A549 (cell line): Measurements from ENCODE around the gene APRT. TPM values are rescaled to one million over a fixed set of nuclear protein-coding genes. Genes with fewer than 3 reads are reported as not detected.

Source experiments
- ATAC-seq, 2 experiments: fragments of 200-7000 bp in 1 of 2; fragments of >200 bp in 1 of 2; cut with Nextera tagmentation in 1 of 2; cut with Tn5 transposase in 1 of 2; 3 replicates each; pipeline versions ENCODE4 v1.8.0 to v1.9.1; 2018 to 2020; ENCODE audit warnings: mild to moderate bottlenecking in 1 of 2, moderate library complexity in 1 of 2
- CTCF ChIA-PET: fragments of 300-600 bp; sonication (Branson Sonifier 250); formaldehyde crosslinking; extraction: SDS; loops from one replicate; lab custom pipeline; 2021; ENCODE audit warnings: antibody characterized with exemption, inconsistent platforms; lab: Yijun Ruan, JAX
- POLR2A ChIA-PET: fragments of 350-600 bp; formaldehyde crosslinking; extraction: SDS; loops from one replicate; lab custom pipeline; 2021; ENCODE audit warnings: antibody characterized with exemption, inconsistent platforms; lab: Yijun Ruan, JAX
- DNase-seq, 2 experiments: peaks; one replicate each; pipeline versions ENCODE4 v3.0.0 to v3.0.0-alpha.2; 2011 to 2016; ENCODE audit warnings: low read depth in 1 of 2, low spot score in 1 of 2
- FAIRE-seq: peaks from 2 replicates; lab custom pipeline; 2011; peaks lifted over from hg19 to GRCh38; lab: Jason Lieb, UNC
- H3K27ac ChIP-seq, 2 experiments: fragments of >200 bp; sonication (Bioruptor Twin); formaldehyde crosslinking; 3 replicates each; pipeline ENCODE4 v1.5.1; 2016 to 2017
- H3K4me1 ChIP-seq: fragments of >200 bp; sonication (Bioruptor Twin); formaldehyde crosslinking; 3 replicates; pipeline ENCODE4 v1.6.1; 2016
- H3K4me2 ChIP-seq: fragments of >200 bp; sonication (Bioruptor Twin); formaldehyde crosslinking; 3 replicates; pipeline ENCODE4 v1.6.1; 2016
- H3K4me3 ChIP-seq: fragments of >200 bp; sonication (Bioruptor Twin); formaldehyde crosslinking; 3 replicates; pipeline ENCODE4 v1.5.1; 2016
- H3K9me3 ChIP-seq: fragments of >200 bp; sonication (Bioruptor Twin); formaldehyde crosslinking; 3 replicates; pipeline ENCODE4 v1.6.1; 2016
- CBX8 ChIP-seq: fragments of 200-600 bp; sonication (generic); IDR thresholded peaks from 2 replicates; pipeline ENCODE4 v1.6.1; 2016
- CHD2 ChIP-seq: fragments of 150-350 bp; IDR thresholded peaks from 2 replicates; pipeline ENCODE4 v1.6.1; 2014; ENCODE audit warnings: low read length; ENCODE audit not compliant: partially characterized antibody
- CHD4 ChIP-seq: fragments of 200-600 bp; sonication (generic); IDR thresholded peaks from 2 replicates; pipeline ENCODE4 v1.6.1; 2016; ENCODE audit warnings: antibody characterized with exemption, mild to moderate bottlenecking, borderline replicate concordance
- EHF ChIP-seq: fragments of 250-450 bp; sonication (Bioruptor Pico); IDR thresholded peaks from 2 replicates; pipeline ENCODE4 v1.5.0; 2020; ENCODE audit warnings: mild to moderate bottlenecking
- ESRRA ChIP-seq: fragments of 150-350 bp; IDR thresholded peaks from 2 replicates; pipeline ENCODE4 v1.6.1; 2014; ENCODE audit warnings: mild to moderate bottlenecking, low read length, borderline replicate concordance
- FOSL2 ChIP-seq, 2 experiments: fragments of 450-650 bp in 1 of 2; fragments of >200 bp in 1 of 2; sonication (Bioruptor Twin) in 1 of 2; formaldehyde crosslinking; IDR thresholded peaks; 2 replicates each; pipeline versions ENCODE4 v1.5.0 to v1.6.1; 2016 to 2020; ENCODE audit warnings: mild to moderate bottlenecking in 1 of 2, moderate library complexity in 1 of 2
- FOXS1 ChIP-seq: fragments of 250-450 bp; sonication (Bioruptor Pico); IDR thresholded peaks from 2 replicates; pipeline ENCODE4 v1.5.0; 2020; ENCODE audit warnings: mild to moderate bottlenecking, moderate library complexity
- GATA3 ChIP-seq: IDR thresholded peaks from 2 replicates; pipeline ENCODE4 v1.6.1; 2012; ENCODE audit warnings: borderline replicate concordance
- HDAC2 ChIP-seq: fragments of 200-600 bp; sonication (generic); IDR thresholded peaks from 2 replicates; pipeline ENCODE4 v1.6.1; 2016
- HMGXB4 ChIP-seq: fragments of 250-450 bp; sonication (Bioruptor Pico); IDR thresholded peaks from 2 replicates; pipeline ENCODE4 v1.5.0; 2021; ENCODE audit warnings: mild to moderate bottlenecking, moderate library complexity, borderline replicate concordance
- HOXA7 ChIP-seq: fragments of 250-450 bp; sonication (Bioruptor Pico); IDR thresholded peaks from 2 replicates; pipeline ENCODE4 v1.5.0; 2020; ENCODE audit warnings: mild to moderate bottlenecking, moderate library complexity
- HOXB5 ChIP-seq: fragments of 250-450 bp; sonication (Bioruptor Pico); IDR thresholded peaks from 2 replicates; pipeline ENCODE4 v1.5.0; 2020; ENCODE audit warnings: mild to moderate bottlenecking, moderate library complexity
- JUNB ChIP-seq: fragments of >200 bp; sonication (Bioruptor Twin); formaldehyde crosslinking; IDR thresholded peaks from 2 replicates; pipeline ENCODE4 v1.6.1; 2016
- KDM1A ChIP-seq: fragments of 200-600 bp; sonication (generic); IDR thresholded peaks from 2 replicates; pipeline ENCODE4 v1.6.1; 2016; ENCODE audit warnings: low read depth, mild to moderate bottlenecking
- KDM5A ChIP-seq: fragments of 200-600 bp; sonication (generic); IDR thresholded peaks from 2 replicates; pipeline ENCODE4 v1.6.1; 2016; ENCODE audit warnings: antibody characterized with exemption, mild to moderate bottlenecking
- MAZ ChIP-seq: fragments of 150-350 bp; IDR thresholded peaks from 2 replicates; pipeline ENCODE4 v1.6.1; 2014; ENCODE audit warnings: antibody characterized with exemption, low read depth, low read length, borderline replicate concordance
- MYC ChIP-seq: IDR thresholded peaks from 2 replicates; pipeline ENCODE4 v1.6.1; 2012; ENCODE audit warnings: mild to moderate bottlenecking, inconsistent platforms, low read length, improper control_type of control experiment, borderline replicate concordance
- NR3C1 ChIP-seq: fragments of >200 bp; sonication (Bioruptor Twin); formaldehyde crosslinking; IDR thresholded peaks from 3 replicates; pipeline ENCODE4 v1.6.1; 2017
- POLR2A ChIP-seq: IDR thresholded peaks from 2 replicates; pipeline ENCODE4 v1.6.1; 2012; ENCODE audit warnings: mild to moderate bottlenecking, low read length
- POLR2AphosphoS2 ChIP-seq: conservative IDR thresholded peaks from 2 replicates; pipeline ENCODE4 v1.6.1; 2012; ENCODE audit warnings: low read length, improper control_type of control experiment, inconsistent platforms
- RFX5 ChIP-seq: fragments of 450-650 bp; IDR thresholded peaks from 2 replicates; pipeline ENCODE4 v1.7.1; 2014; ENCODE audit warnings: antibody characterized with exemption, mild to moderate bottlenecking, moderate library complexity
- SMC3 ChIP-seq: fragments of >200 bp; sonication (Bioruptor Twin); formaldehyde crosslinking; IDR thresholded peaks from 3 replicates; pipeline ENCODE4 v1.6.1; 2018; ENCODE audit warnings: inconsistent platforms
- TFCP2L1 ChIP-seq: fragments of 250-450 bp; sonication (Bioruptor Pico); IDR thresholded peaks from 2 replicates; pipeline ENCODE4 v1.5.0; 2021; ENCODE audit warnings: mild to moderate bottlenecking
- ZFP36 ChIP-seq: fragments of 450-650 bp; IDR thresholded peaks from 2 replicates; pipeline ENCODE4 v1.6.1; 2014; ENCODE audit warnings: borderline replicate concordance; ENCODE audit not compliant: partially characterized antibody
- WGBS: methylation state at CpG from one replicate; pipeline ENCODE4 v1.1.6; 2017; ENCODE audit errors: missing lambda C conversion rate; 5-methylcytosine and 5-hydroxymethylcytosine counted together
- polyA plus RNA-seq, 4 experiments: library from polyadenylated mRNA; depleted of rRNA in 3 of 4; stranded (reverse); fragments of >200 nt; fragmentation: RNase III in 1 of 4; extraction: RNeasy Plus Mini Kit Qiagen cat#74134 plus additional on column Dnase treatment in 1 of 4; gene quantifications; 2 replicates in 3 of 4; 3 replicates in 1 of 4; pipeline ENCODE4 v1.2.3, GENCODE V29; 2011 to 2017
- TF ChIP-seq, protein P1 (sequence below): fragments of >200 bp; sonication (Bioruptor Twin); formaldehyde crosslinking; IDR thresholded peaks from 2 replicates; pipeline ENCODE4 v1.6.1; 2016
- TF ChIP-seq, protein P2 (sequence below): fragments of 450-650 bp; IDR thresholded peaks from 2 replicates; pipeline ENCODE4 v1.6.1; 2014; ENCODE audit warnings: antibody characterized with exemption
- TF ChIP-seq, protein P3 (sequence below): fragments of >200 bp; sonication (Bioruptor Twin); formaldehyde crosslinking; IDR thresholded peaks from 3 replicates; pipeline ENCODE4 v1.5.1; 2016

APRT gene
- polyA plus RNA-seq, 2 of the 4 experiments (the other 2 are of a cell fraction), result 115 to 258 TPM

DNA sequence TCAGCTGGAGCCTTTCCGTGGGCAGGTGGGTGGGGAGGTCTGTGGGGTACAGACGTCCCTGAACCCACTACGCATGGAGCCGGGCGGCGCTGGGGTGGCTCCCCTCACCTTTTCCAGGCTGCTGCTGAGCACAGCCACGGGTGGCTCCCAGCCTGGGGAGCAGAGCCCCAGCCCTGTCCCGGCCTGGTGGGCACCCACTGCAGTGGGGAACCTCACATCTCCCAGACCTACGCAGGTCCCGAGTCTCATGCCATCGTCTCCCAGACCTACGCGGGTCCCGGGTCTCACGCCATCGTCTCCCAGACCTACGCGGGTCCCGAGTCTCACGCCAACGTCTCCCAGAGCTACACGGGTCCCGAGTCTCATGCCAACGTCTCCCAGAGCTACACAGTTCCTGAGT is 17.0 kb upstream of the APRT start:
- Histone ChIP-seq H3K9me3 (no peaks in the 10 kb centered on the region), H3K4me2 (no peak overlapping the region), H3K4me1 (no peaks in the 10 kb centered on the region), H3K27ac (no peak overlapping the region), H3K4me3 (no peak overlapping the region)
- no peak for ATAC-seq
- ChIA-PET POLR2A (no interaction called here), CTCF (interaction anchor here (1.3 to 3.9 kb wide), 3 partner anchors 12 to 92 kb away, joined by 3 to 27 read pairs (median 5); no protein-coding TSS in a partner anchor)
- TF ChIP-seq POLR2A, result no peak
- no peak for TF ChIP-seq CHD4
- TF ChIP-seq ESRRA, result no peak
- TF ChIP-seq TFCP2L1 (CRISPR knock-in tag), result no peak
- no peak for TF ChIP-seq EHF (CRISPR knock-in tag)
- TF ChIP-seq FOSL2 (IDR thresholded peaks at IDR 0.05), result no peak
- TF ChIP-seq FOSL2 (CRISPR knock-in tag; IDR thresholded peaks at IDR 0.05), result no peak
- no peak for TF ChIP-seq POLR2AphosphoS2
- no peak for TF ChIP-seq HOXA7 (CRISPR knock-in tag)
- TF ChIP-seq HMGXB4 (CRISPR knock-in tag), result no peak
- TF ChIP-seq RFX5, result no peak
- TF ChIP-seq HOXB5 (CRISPR knock-in tag), result no peak
- no peak for TF ChIP-seq CHD2
- no peak for TF ChIP-seq ZFP36
- TF ChIP-seq JUNB, result no peak
- TF ChIP-seq SMC3, result no peak
- TF ChIP-seq MYC, result no peak
- FAIRE-seq, result no peak
- WGBS, result 85% methylated on average over 24 of the region's 24 CpGs
- DNase-seq, result no peak

DNA sequence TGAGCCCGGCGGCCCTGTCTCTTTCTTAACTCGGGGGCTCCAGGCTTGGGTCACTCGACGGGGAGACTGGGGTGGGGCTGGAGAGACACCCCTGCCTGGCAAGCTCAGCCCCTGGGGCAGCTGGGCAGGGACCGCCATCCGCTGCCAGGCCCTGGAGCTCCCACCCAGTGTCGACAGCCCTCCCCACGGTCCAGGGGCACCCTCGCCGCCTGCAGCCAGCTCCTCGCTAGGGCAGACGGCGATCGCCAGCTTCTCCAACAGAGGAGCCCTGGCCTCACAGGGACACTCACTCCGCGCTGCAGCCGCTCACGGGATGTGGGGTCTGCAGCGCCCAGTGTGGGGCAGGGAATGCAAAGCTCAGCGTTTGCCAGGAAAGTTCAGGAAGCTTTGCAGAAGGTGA is 16.0 kb upstream of the APRT start:
- Histone ChIP-seq H3K27ac (no peak overlapping the region), H3K4me3 (no peak overlapping the region), H3K4me2 (no peak overlapping the region), H3K9me3 (no peaks in the 10 kb centered on the region), H3K4me1 (no peaks in the 10 kb centered on the region)
- 93% methylated on average over 21 of the region's 21 CpGs for WGBS
- POLR2A ChIA-PET, result no interaction called here
- CTCF ChIA-PET, result interaction anchor here (0.8 to 3.9 kb wide), 5 partner anchors 11 to 91 kb away, joined by 3 to 27 read pairs (median 5); no protein-coding TSS in a partner anchor
- ATAC-seq (no peak), DNase-seq (no peak), FAIRE-seq (no peak)
- TF ChIP-seq, protein P1, sequence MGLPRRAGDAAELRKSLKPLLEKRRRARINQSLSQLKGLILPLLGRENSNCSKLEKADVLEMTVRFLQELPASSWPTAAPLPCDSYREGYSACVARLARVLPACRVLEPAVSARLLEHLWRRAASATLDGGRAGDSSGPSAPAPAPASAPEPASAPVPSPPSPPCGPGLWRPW, result no peak
- TF ChIP-seq HDAC2 (no peak), SMC3 (no peak), HMGXB4 (CRISPR knock-in tag) (no peak), NR3C1 (no peak), FOXS1 (CRISPR knock-in tag) (no peak), JUNB (no peak), GATA3 (no peak), MAZ (no peak), CHD2 (no peak), POLR2A (no peak), EHF (CRISPR knock-in tag) (no peak), KDM1A (no peak), KDM5A (no peak), CBX8 (no peak)
- TF ChIP-seq, protein P2, sequence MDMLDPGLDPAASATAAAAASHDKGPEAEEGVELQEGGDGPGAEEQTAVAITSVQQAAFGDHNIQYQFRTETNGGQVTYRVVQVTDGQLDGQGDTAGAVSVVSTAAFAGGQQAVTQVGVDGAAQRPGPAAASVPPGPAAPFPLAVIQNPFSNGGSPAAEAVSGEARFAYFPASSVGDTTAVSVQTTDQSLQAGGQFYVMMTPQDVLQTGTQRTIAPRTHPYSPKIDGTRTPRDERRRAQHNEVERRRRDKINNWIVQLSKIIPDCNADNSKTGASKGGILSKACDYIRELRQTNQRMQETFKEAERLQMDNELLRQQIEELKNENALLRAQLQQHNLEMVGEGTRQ, result no peak
- TF ChIP-seq, protein P3, sequence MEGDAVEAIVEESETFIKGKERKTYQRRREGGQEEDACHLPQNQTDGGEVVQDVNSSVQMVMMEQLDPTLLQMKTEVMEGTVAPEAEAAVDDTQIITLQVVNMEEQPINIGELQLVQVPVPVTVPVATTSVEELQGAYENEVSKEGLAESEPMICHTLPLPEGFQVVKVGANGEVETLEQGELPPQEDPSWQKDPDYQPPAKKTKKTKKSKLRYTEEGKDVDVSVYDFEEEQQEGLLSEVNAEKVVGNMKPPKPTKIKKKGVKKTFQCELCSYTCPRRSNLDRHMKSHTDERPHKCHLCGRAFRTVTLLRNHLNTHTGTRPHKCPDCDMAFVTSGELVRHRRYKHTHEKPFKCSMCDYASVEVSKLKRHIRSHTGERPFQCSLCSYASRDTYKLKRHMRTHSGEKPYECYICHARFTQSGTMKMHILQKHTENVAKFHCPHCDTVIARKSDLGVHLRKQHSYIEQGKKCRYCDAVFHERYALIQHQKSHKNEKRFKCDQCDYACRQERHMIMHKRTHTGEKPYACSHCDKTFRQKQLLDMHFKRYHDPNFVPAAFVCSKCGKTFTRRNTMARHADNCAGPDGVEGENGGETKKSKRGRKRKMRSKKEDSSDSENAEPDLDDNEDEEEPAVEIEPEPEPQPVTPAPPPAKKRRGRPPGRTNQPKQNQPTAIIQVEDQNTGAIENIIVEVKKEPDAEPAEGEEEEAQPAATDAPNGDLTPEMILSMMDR, result no peak
